Sigmoid colon (tissue), 7 donors: ENCODE measurements around the gene SEPTIN7. TPM values are rescaled to one million over a fixed set of nuclear protein-coding genes. Genes with fewer than 3 reads are reported as not detected.
"Not testable (repeated sequence)": the region's sequence is repeated elsewhere in the genome, so short reads cannot be mapped to it uniquely, and the experiment has no call there.

Source experiments
- DNase-seq: peaks from one replicate; pipeline ENCODE4 v3.0.0-alpha.2; 2019
- H3K27ac ChIP-seq, 4 donors: fragments of 200-600 bp; sonication (generic); one replicate each; pipeline ENCODE4 v1.5.1; 2016 to 2019; ENCODE audit warnings: mild to moderate bottlenecking in 1 of 4
- H3K27me3 ChIP-seq, 3 donors: fragments of 200-600 bp; sonication (generic); one replicate each; pipeline ENCODE4 v1.5.1; 2019; ENCODE audit warnings: mild to moderate bottlenecking in 1 of 3
- H3K36me3 ChIP-seq, 4 donors: fragments of 200-600 bp; sonication (generic); one replicate each; pipeline ENCODE4 v1.5.1; 2016 to 2019
- H3K4me1 ChIP-seq, 4 donors: fragments of 200-600 bp; sonication (generic); one replicate each; pipeline ENCODE4 v1.5.1; 2017 to 2019
- H3K4me3 ChIP-seq, 4 donors: fragments of 200-600 bp; sonication (generic); one replicate each; pipeline ENCODE4 v1.5.1; 2017 to 2019; ENCODE audit warnings: mild to moderate bottlenecking in 2 of 4, moderate library complexity in 1 of 4
- H3K9me3 ChIP-seq, 4 donors: fragments of 200-600 bp in 3 of 4; sonication (generic) in 3 of 4; one replicate each; pipeline versions ENCODE4 v1.5.1 to v1.6.1; 2013 to 2019
- CTCF ChIP-seq, 4 experiments: fragments of 450-650 bp in 3 of 4; fragments of 200-600 bp in 1 of 4; IDR thresholded peaks; one replicate each; pipeline ENCODE4 v1.5.1; 2016 to 2019; ENCODE audit warnings: antibody characterized with exemption in 4 of 4, mild to moderate bottlenecking in 3 of 4, moderate library complexity in 2 of 4
- EP300 ChIP-seq, 4 donors: sonication (generic); formaldehyde crosslinking; IDR thresholded peaks; one replicate each; pipeline ENCODE4 v1.6.1; 2017; ENCODE audit warnings: antibody characterized with exemption in 4 of 4
- POLR2A ChIP-seq, 2 donors: fragments of 450-650 bp; IDR thresholded peaks; one replicate each; pipeline ENCODE4 v1.6.1; 2016; ENCODE audit warnings: antibody characterized with exemption in 2 of 2, mild to moderate bottlenecking in 2 of 2, moderate library complexity in 2 of 2
- POLR2AphosphoS5 ChIP-seq, 4 donors: sonication (generic); formaldehyde crosslinking; IDR thresholded peaks; one replicate each; pipeline ENCODE4 v1.6.1; 2017; ENCODE audit warnings: antibody characterized with exemption in 4 of 4
- WGBS, 2 donors: extraction: QIAGEN DNeasy Blood & Tissue Kit; methylation state at CpG; one replicate each; pipeline ENCODE4 v1.1.7; 2013; 5-methylcytosine and 5-hydroxymethylcytosine counted together
- intact Hi-C: fragments of 100-400 bp; cut with DNase I; formaldehyde crosslinking; loops from one replicate; pipeline ENCODE4 v1.15.1; 2023
- polyA plus RNA-seq, 3 donors: library from polyadenylated mRNA; stranded (reverse); fragments of 200-250 nt; gene quantifications; one replicate each; pipeline ENCODE4 v1.2.3, GENCODE V29; 2013
- total RNA-seq, 4 donors: library from RNA; depleted of rRNA; stranded (reverse); fragments of >200 nt; gene quantifications; one replicate each; pipeline ENCODE4 v1.1.0, GENCODE V29; 2016
- donor health status: healthy with polysubstance abuse.
- donor health status: Bipolar disorder and iron deficiency.
- donor health status: healthy.

SEPTIN7 gene
- total and polyA plus RNA-seq, 7 donors = 112 to 330 (median 256) TPM

GRCh38 chr7:35755711-35756110 is 45.1 kb upstream of the SEPTIN7 start:
- WGBS, 2 donors = 90 to 92% methylated on average over 3 of the region's 3 CpGs
- intact Hi-C loops = loop anchor here (2.0 kb wide), 1 partner anchor 45 kb away; the partner anchor contains the start of gene SEPTIN7
- no peak for DNase-seq
- Histone ChIP-seq H3K27me3 (no peaks in the 10 kb centered on the region), H3K4me3 (no peak overlapping the region), H3K4me1 (peaks cover 0 to 41% (median 27%) of the 10 kb centered on the region in 4 donors), H3K9me3 (no peaks in the 10 kb centered on the region), H3K36me3 (no peaks in the 10 kb centered on the region), H3K27ac (peak overlapping the region in 2 of 4 donors; percentile 74 to 79)
- no peak for TF ChIP-seq POLR2AphosphoS5 (IDR thresholded peaks at IDR 0.05)
- no peak for TF ChIP-seq POLR2A (IDR thresholded peaks at IDR 0.05)

GRCh38 chr7:35756453-35756852 is 44.4 kb upstream of the SEPTIN7 start:
- H3K4me3 ChIP-seq, intact Hi-C loops, DNase-seq, H3K9me3 ChIP-seq, H3K27ac ChIP-seq, H3K36me3 ChIP-seq, H3K27me3 ChIP-seq: not testable (repeated sequence)
- H3K4me1 ChIP-seq = peaks cover 0 to 41% (median 27%) of the 10 kb centered on the region in 4 donors
- 74 to 96% methylated on average over 2 of the region's 2 CpGs for WGBS, 2 donors

- peaks cover 0 to 40% (median 24%) of the 10 kb centered on the region in 4 donors for H3K4me1 ChIP-seq
- no peak for DNase-seq
- no peak overlapping the region for H3K4me3 ChIP-seq
- H3K9me3 ChIP-seq = no peaks in the 10 kb centered on the region
- intact Hi-C loops = no loop called here
- H3K27me3 ChIP-seq = no peaks in the 10 kb centered on the region
- no peak overlapping the region for H3K27ac ChIP-seq
- TF ChIP-seq POLR2AphosphoS5 (IDR thresholded peaks at IDR 0.05) = no peak
- no peaks in the 10 kb centered on the region for H3K36me3 ChIP-seq
- WGBS, 2 donors = 86% methylated on average over 3 of the region's 3 CpGs
Observed at GRCh38 chr7:35757574-35757973, 43.3 kb upstream of the SEPTIN7 start.

GRCh38 chr7:35758421-35758820 is 42.4 kb upstream of the SEPTIN7 start:
- peaks cover 0 to 31% (median 21%) of the 10 kb centered on the region in 4 donors for H3K4me1 ChIP-seq
- no peaks in the 10 kb centered on the region for H3K27me3 ChIP-seq
- H3K4me3 ChIP-seq = no peak overlapping the region
- no peak overlapping the region for H3K27ac ChIP-seq
- DNase-seq = no peak
- intact Hi-C loops = no loop called here
- H3K9me3 ChIP-seq = no peaks in the 10 kb centered on the region
- TF ChIP-seq POLR2A (IDR thresholded peaks at IDR 0.05) = no peak
- TF ChIP-seq CTCF (IDR thresholded peaks at IDR 0.05) = no peak
- TF ChIP-seq EP300 (IDR thresholded peaks at IDR 0.05) = no peak
- TF ChIP-seq POLR2AphosphoS5 (IDR thresholded peaks at IDR 0.05) = no peak
- no peaks in the 10 kb centered on the region for H3K36me3 ChIP-seq
- 49 to 54% methylated on average over 2 of the region's 2 CpGs for WGBS, 2 donors

- Histone ChIP-seq H3K9me3 (no peaks in the 10 kb centered on the region), H3K27ac (no peak overlapping the region), H3K4me1 (peaks cover 0 to 13% (median 4%) of the 10 kb centered on the region in 4 donors), H3K4me3 (no peak overlapping the region), H3K36me3 (no peaks in the 10 kb centered on the region), H3K27me3 (no peaks in the 10 kb centered on the region)
- WGBS, 2 donors = 81 to 88% methylated on average over 7 of the region's 7 CpGs
- intact Hi-C loops = no loop called here
- TF ChIP-seq POLR2AphosphoS5 (IDR thresholded peaks at IDR 0.05) (no peak), EP300 (IDR thresholded peaks at IDR 0.05) (no peak), POLR2A (IDR thresholded peaks at IDR 0.05) (no peak), CTCF (IDR thresholded peaks at IDR 0.05) (no peak)
- no peak for DNase-seq
Observed at GRCh38 chr7:35760143-35760745, 40.6 kb upstream of the SEPTIN7 start.

- no peaks in the 10 kb centered on the region for H3K27me3 ChIP-seq
- no peak overlapping the region for H3K27ac ChIP-seq
- H3K4me3 ChIP-seq = no peak overlapping the region
- no peaks in the 10 kb centered on the region for H3K36me3 ChIP-seq
- no peaks in the 10 kb centered on the region for H3K9me3 ChIP-seq
- no peak for DNase-seq
- intact Hi-C loops = no loop called here
- WGBS, 2 donors = 77 to 84% methylated on average over 4 of the region's 4 CpGs
- peaks cover 0 to 6% (median 0%) of the 10 kb centered on the region in 4 donors for H3K4me1 ChIP-seq
- TF ChIP-seq POLR2AphosphoS5 (IDR thresholded peaks at IDR 0.05) (no peak), CTCF (IDR thresholded peaks at IDR 0.05) (no peak), POLR2A (IDR thresholded peaks at IDR 0.05) (no peak), EP300 (IDR thresholded peaks at IDR 0.05) (no peak)
Observed at GRCh38 chr7:35761871-35762677, 38.8 kb upstream of the SEPTIN7 start.
